Stimulated activated memory B cell treated with anti-CD40 and anti-IgM and Interleukin-4, amounts not matched to agents 10 μg/mL and 1 μg/mL and 100 μg/mL, for 72 hours (primary cell): ENCODE data around the gene CALY.
"Not testable (repeated sequence)": the region's sequence is repeated elsewhere in the genome, so short reads cannot be mapped to it uniquely, and the experiment has no call there.

ENCODE experiments used
- ATAC-seq: fragments of 150-1000 bp; cut with Tn5 transposase; 2 replicates; pipeline ENCODE4 v1.10.0; 2021
- H3K27ac Mint-ChIP-seq: one replicate; pipeline ENCODE4 v1.8.0; 2022; ENCODE audit warnings: mild to moderate bottlenecking, mixed read lengths
- H3K27me3 Mint-ChIP-seq: one replicate; pipeline ENCODE4 v1.8.0; 2022; ENCODE audit warnings: mixed read lengths
- H3K36me3 Mint-ChIP-seq: one replicate; pipeline ENCODE4 v1.8.0; 2022; ENCODE audit warnings: mixed read lengths
- H3K4me1 Mint-ChIP-seq: one replicate; pipeline ENCODE4 v1.8.0; 2022; ENCODE audit warnings: mixed read lengths
- H3K4me3 Mint-ChIP-seq: one replicate; pipeline ENCODE4 v1.8.0; 2022; ENCODE audit warnings: mild to moderate bottlenecking, moderate library complexity, mixed read lengths
- H3K9me3 Mint-ChIP-seq: one replicate; pipeline ENCODE4 v1.8.0; 2022; ENCODE audit warnings: mixed read lengths

Gene CALY

DNA sequence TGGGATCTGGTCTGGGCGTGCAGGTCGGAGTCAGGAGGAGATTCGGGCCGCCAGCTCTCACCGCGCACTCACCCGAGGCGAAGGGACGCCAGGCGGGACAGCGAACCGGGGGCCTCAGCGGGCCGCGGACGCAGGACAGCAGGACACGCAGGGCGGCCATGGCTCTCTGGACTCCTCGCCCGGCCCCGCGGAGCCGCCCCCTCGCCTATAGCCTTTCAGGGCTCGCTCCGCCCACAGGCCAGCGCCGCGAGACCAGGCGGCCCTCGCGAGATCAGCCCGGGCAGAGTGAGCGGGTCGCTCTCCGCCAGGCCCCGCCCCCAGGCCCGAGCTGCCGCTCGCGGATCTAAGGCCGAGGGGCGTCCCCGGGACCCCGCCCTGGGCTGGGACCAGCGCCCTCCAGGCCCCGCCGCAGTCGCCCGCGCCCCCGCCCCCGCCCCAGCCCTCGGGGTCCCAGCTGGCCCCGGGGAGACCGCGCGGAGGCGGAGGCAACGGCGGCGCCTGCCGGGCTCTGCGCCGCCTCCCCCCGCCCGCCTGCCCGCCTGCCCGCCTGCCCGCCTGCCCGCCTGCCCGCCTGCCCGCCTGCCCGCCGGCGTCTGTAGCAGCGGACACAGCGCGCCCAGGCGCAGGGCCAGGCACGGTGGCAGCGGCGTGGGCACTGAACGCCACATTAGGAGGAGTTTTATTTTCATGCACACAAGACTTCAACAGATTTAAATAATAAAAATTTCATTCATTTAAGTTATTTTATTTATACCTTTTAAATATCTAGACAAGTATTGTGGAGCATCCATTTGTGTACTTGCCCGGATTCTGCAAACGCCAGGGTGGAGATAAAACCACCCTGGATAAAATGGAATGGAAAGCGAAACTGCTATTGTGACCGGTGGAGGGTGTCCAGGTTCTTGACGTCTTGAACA is 36.7 kb upstream of the CALY start, which contains the start of gene ECHS1:
ECHS1 (minus strand) TSS at position 181 of the 917 bp plus-strand sequence; CDS start at position 160, 21 bp downstream.
- H3K36me3 Mint-ChIP-seq = peaks cover 12% of the 10 kb centered on the region
- peak within 1 kb of the TSS; percentile 94 for H3K4me3 Mint-ChIP-seq
- peaks cover 31% of the 10 kb centered on the region for H3K4me1 Mint-ChIP-seq
- H3K27me3 Mint-ChIP-seq = no peaks in the 10 kb centered on the region
- no peaks in the 10 kb centered on the region for H3K9me3 Mint-ChIP-seq
- peak within 1 kb of the TSS; percentile 94 for H3K27ac Mint-ChIP-seq
- peak; percentile 97 for ATAC-seq

GRCh38 chr10:133372507-133372906 is 35.8 kb upstream of the CALY start:
- peaks cover 25% of the 10 kb centered on the region for H3K4me1 Mint-ChIP-seq
- H3K27ac Mint-ChIP-seq = peak overlapping the region; percentile 94
- no peaks in the 10 kb centered on the region for H3K27me3 Mint-ChIP-seq
- H3K9me3 Mint-ChIP-seq = no peaks in the 10 kb centered on the region
- ATAC-seq = peak; percentile 48
- peaks cover 18% of the 10 kb centered on the region for H3K36me3 Mint-ChIP-seq
- H3K4me3 Mint-ChIP-seq = peak overlapping the region; percentile 74

GRCh38 chr10:133370030-133370786 is 33.5 kb upstream of the CALY start:
- Mint-ChIP-seq H3K36me3 (peaks cover 18% of the 10 kb centered on the region), H3K4me3 (no peak overlapping the region), H3K4me1 (peaks cover 19% of the 10 kb centered on the region), H3K27me3 (no peaks in the 10 kb centered on the region), H3K9me3 (no peaks in the 10 kb centered on the region), H3K27ac (no peak overlapping the region)
- ATAC-seq = no peak

GRCh38 chr10:133368153-133368552 is 31.5 kb upstream of the CALY start:
- H3K27ac Mint-ChIP-seq = no peak overlapping the region
- no peaks in the 10 kb centered on the region for H3K27me3 Mint-ChIP-seq
- H3K9me3 Mint-ChIP-seq = no peaks in the 10 kb centered on the region
- peaks cover 12% of the 10 kb centered on the region for H3K4me1 Mint-ChIP-seq
- no peak overlapping the region for H3K4me3 Mint-ChIP-seq
- ATAC-seq = no peak
- peaks cover 26% of the 10 kb centered on the region for H3K36me3 Mint-ChIP-seq

DNA sequence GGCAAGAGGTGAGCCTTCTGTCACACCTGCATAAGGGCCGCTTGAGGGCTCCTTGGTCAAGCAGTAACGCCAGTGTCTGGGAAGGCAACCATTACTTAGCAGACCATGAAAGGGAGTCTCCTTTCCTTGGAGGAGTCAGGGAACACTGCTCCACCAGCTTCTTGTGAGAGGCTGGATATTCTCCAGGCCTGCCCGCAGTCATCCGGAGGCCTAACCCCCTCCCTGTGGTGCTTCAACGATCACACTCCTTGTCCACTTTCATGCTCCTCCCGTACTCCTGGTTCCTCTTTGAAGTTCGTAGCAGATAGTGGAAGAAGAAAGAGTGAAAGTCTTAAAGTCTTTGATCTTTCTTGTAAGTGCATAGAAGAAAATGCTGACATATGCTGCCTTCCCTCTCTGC is 30.8 kb upstream of the CALY start:
- H3K4me3 Mint-ChIP-seq, ATAC-seq, H3K9me3 Mint-ChIP-seq, H3K27ac Mint-ChIP-seq, H3K27me3 Mint-ChIP-seq: not testable (repeated sequence)
- peaks cover 12% of the 10 kb centered on the region for H3K4me1 Mint-ChIP-seq
- H3K36me3 Mint-ChIP-seq = peaks cover 27% of the 10 kb centered on the region

- no peak for ATAC-seq
- no peak overlapping the region for H3K4me3 Mint-ChIP-seq
- H3K36me3 Mint-ChIP-seq = peaks cover 34% of the 10 kb centered on the region
- peaks cover 13% of the 10 kb centered on the region for H3K4me1 Mint-ChIP-seq
- H3K9me3 Mint-ChIP-seq = no peaks in the 10 kb centered on the region
- no peaks in the 10 kb centered on the region for H3K27me3 Mint-ChIP-seq
- no peak overlapping the region for H3K27ac Mint-ChIP-seq
Observed at GRCh38 chr10:133366751-133367150, 30.1 kb upstream of the CALY start.

DNA sequence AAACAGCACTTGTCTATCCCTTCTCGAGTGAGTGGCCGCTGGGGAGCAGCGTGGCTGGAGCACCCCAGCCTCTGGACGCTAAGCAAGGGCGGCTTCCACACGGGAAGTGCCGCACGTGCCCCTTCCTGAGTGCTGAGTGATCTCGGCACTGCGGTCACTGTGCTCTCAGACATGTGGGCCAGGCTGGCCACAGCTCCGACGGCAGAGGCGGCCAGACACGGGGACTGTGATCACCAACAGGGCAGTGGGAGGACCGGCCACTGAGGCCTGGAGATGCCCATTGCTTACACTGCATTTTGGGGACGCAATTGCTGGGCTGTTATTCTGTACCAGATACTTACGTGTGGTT is 29.4 kb upstream of the CALY start:
- no peak overlapping the region for H3K4me3 Mint-ChIP-seq
- no peaks in the 10 kb centered on the region for H3K27me3 Mint-ChIP-seq
- no peak overlapping the region for H3K27ac Mint-ChIP-seq
- peaks cover 35% of the 10 kb centered on the region for H3K36me3 Mint-ChIP-seq
- ATAC-seq = no peak
- no peaks in the 10 kb centered on the region for H3K9me3 Mint-ChIP-seq
- H3K4me1 Mint-ChIP-seq = peaks cover 13% of the 10 kb centered on the region

- H3K4me3 Mint-ChIP-seq = no peak overlapping the region
- no peaks in the 10 kb centered on the region for H3K27me3 Mint-ChIP-seq
- H3K4me1 Mint-ChIP-seq = peaks cover 18% of the 10 kb centered on the region
- no peak overlapping the region for H3K27ac Mint-ChIP-seq
- ATAC-seq = no peak
- peaks cover 31% of the 10 kb centered on the region for H3K36me3 Mint-ChIP-seq
- no peaks in the 10 kb centered on the region for H3K9me3 Mint-ChIP-seq
Observed at GRCh38 chr10:133365461-133366129, 28.9 kb upstream of the CALY start.

DNA sequence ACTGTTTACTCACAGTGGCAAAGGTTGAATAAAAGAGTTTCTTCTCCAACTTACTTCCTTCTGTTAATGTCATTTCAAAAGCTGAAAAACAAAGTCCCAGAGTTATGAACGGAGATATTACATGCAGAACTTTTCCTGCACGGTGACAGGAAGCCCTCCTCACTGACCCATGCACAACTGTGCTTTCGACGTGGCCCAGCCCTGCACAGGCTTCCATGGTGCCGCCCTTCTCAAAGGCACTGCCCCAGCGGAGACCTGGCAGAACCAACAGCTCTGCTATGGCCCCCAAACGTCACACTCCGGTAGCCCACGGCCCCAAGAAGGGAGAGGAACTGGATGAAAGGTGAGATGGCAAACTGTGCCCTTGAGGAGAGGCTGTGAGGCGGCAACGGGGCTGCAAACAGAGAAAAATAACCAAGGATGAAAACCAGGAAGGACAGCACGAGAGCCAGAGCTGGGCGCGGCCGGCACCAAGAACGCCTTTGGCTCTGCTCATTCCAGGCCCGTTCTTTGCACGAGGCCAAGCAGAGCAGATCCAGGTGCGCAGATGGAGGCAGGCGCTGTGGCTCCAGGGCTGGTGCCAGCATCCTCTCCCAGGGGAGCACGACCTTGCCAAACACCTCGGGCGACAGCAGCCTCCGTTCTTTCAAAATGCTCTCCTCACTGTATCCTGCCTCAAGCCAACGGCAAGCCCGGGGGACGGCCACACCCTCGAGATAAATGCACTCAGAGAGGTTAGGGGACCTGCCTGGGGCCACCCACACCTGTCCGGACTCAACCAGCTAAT is 28.1 kb upstream of the CALY start:
- peaks cover 23% of the 10 kb centered on the region for H3K36me3 Mint-ChIP-seq
- peaks cover 25% of the 10 kb centered on the region for H3K4me1 Mint-ChIP-seq
- no peaks in the 10 kb centered on the region for H3K9me3 Mint-ChIP-seq
- no peak overlapping the region for H3K27ac Mint-ChIP-seq
- no peak overlapping the region for H3K4me3 Mint-ChIP-seq
- H3K27me3 Mint-ChIP-seq = no peaks in the 10 kb centered on the region
- ATAC-seq = no peak

DNA sequence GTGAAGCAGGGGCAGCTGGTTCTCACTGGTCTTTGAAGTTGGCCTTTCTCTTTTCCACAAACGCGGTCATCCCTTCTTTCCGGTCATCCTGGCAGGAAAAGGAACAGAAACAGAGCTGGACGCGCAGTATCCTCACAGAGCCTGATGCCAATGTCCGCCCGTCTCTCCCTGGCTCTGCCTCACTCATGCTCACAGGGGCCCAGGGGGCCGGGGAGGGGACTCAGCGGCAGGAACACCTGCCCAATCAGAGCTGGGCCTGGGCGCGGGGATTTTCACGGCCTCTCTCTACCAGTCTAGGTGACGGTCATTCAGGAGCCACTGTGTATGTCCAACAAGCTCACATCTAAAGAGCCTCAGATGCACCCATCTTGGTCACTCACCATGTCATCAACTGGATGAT is 26.1 kb upstream of the CALY start:
- H3K36me3 Mint-ChIP-seq = peaks cover 19% of the 10 kb centered on the region
- no peak overlapping the region for H3K4me3 Mint-ChIP-seq
- no peaks in the 10 kb centered on the region for H3K9me3 Mint-ChIP-seq
- H3K4me1 Mint-ChIP-seq = peaks cover 33% of the 10 kb centered on the region
- no peaks in the 10 kb centered on the region for H3K27me3 Mint-ChIP-seq
- no peak overlapping the region for H3K27ac Mint-ChIP-seq
- ATAC-seq = no peak

GRCh38 chr10:133361773-133362441 is 25.2 kb upstream of the CALY start:
- peak overlapping the region; percentile 67 for H3K27ac Mint-ChIP-seq
- ATAC-seq = peak; percentile 65
- H3K27me3 Mint-ChIP-seq = no peaks in the 10 kb centered on the region
- no peaks in the 10 kb centered on the region for H3K9me3 Mint-ChIP-seq
- peak overlapping the region; percentile 54 for H3K4me3 Mint-ChIP-seq
- H3K36me3 Mint-ChIP-seq = peaks cover 17% of the 10 kb centered on the region
- peaks cover 33% of the 10 kb centered on the region for H3K4me1 Mint-ChIP-seq

GRCh38 chr10:133361227-133361626 is 24.5 kb upstream of the CALY start:
- Mint-ChIP-seq H3K27me3 (no peaks in the 10 kb centered on the region), H3K4me3 (peak overlapping the region; percentile 54), H3K9me3 (no peaks in the 10 kb centered on the region), H3K4me1 (peaks cover 35% of the 10 kb centered on the region), H3K36me3 (peaks cover 17% of the 10 kb centered on the region), H3K27ac (peak overlapping the region; percentile 67)
- ATAC-seq = no peak

GRCh38 chr10:133359972-133360610 is 23.4 kb upstream of the CALY start:
- peaks cover 17% of the 10 kb centered on the region for H3K36me3 Mint-ChIP-seq

DNA sequence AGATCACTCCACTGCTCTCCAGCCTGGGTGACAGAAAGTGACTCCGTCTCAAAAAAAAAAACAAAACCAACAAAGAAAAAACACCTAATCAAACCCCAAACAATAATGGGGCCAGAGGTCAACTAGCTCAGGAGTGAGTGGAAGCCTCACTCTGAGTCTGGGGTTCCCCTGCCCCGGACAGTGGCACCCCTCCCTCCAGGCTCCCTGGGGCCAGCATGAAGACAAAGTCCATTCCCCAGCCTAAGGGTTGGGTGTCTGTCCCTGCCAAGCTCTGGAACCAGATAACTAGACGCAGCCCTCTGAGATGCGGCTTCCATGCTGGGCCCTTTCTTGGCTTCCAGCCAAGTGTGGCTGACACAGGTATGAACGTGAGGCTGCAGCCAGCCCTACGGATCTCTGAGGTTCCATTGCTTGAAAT is 22.9 kb upstream of the CALY start:
- no peak for ATAC-seq
- Mint-ChIP-seq H3K4me3 (no peak overlapping the region), H3K27me3 (no peaks in the 10 kb centered on the region), H3K4me1 (peaks cover 40% of the 10 kb centered on the region), H3K9me3 (no peaks in the 10 kb centered on the region), H3K36me3 (peaks cover 12% of the 10 kb centered on the region), H3K27ac (no peak overlapping the region)

More at GRCh38 chr10:133359972-133360610, 23.4 kb upstream of the CALY start:
- H3K27me3 Mint-ChIP-seq = no peaks in the 10 kb centered on the region
- H3K4me3 Mint-ChIP-seq = no peak overlapping the region
- H3K9me3 Mint-ChIP-seq = no peaks in the 10 kb centered on the region
- ATAC-seq = no peak
- peaks cover 40% of the 10 kb centered on the region for H3K4me1 Mint-ChIP-seq
- H3K27ac Mint-ChIP-seq = no peak overlapping the region
